GOT3 (cell line): ENCODE data around the gene ARHGEF4.

Experiments
- DNase-seq: peaks from one replicate; lab custom pipeline; 2025; ENCODE audit warnings: mixed read lengths; lab: John Stamatoyannopoulos, UW

The ARHGEF4 gene

DNA sequence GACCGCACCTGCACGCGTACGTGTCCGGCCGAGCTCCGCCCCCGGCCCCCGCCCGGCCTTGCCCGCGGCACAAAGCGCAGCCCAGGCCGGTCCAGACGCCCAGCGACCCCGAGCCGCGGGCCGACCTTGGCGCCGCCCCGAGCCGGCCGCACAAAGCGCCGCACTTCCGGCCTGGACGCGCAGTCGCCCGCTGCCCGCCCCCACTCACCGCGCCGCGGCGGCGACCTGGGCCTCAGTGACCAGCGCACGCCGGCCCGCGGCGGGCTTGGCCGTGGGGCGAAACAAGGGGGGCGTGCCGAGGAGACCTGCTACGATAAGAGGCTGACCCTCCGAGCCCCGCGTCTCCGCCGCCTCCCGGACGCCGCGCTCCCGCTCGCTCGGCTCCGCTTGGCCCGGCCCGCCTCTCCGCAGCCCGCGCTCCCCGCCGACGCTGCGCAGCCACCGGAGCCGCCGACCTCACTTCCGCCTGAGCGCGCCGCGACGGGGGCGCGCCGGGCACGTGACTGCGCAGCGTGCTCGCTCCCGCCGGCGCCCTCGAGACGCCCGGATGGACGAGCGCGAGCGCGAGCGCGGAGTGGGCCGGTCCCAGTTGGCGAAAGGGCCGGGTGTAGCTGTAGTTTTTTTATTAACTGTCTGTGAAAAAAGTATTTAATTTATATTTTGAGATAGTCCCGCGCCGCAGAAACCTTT is 256.4 kb downstream of the ARHGEF4 start, which contains the start of gene FAM168B:
Gene FAM168B (minus strand): TSS at position 455 of the 690 bp plus-strand sequence. CDS start 10,814 bp downstream, outside the sequence.
- DNase-seq: peak; percentile 59

DNA sequence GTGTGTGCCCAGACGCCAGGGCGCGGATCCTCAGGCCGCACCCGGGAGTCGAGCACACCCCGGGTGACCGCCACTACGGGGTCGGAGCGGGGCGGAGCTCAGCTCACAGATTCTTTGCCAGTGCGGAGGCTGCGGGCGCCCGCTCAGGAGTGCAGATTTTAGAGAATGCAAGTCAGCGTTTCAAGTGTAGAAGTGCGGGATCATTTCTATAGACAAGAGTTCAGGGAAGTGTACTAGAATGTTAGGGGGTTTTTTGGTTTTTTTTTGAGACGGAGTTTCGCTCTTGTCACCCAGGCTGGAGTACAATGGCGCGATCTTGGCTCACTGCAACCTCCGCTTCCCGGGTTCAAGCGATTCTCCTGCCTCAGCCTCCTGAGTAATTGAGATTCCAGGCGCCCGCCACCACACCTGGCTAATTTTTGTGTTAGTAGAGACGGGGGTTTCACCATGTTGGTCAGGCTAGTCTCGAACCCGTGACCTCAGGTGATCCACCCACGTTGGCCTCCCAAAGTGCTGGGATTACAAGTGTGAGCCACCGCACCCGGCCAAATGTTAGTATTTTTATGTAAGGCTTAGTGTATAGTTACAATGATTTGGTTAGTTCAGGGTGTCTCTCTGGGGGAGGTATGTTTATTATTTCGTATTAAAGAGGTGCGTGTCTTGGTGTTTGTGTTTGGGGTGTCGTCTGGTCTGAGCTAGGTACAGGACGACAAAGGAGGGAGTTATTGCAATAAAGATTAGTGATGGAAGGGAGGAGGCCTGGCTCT is 257.2 kb downstream of the ARHGEF4 start:
- peak; percentile 47 for DNase-seq

DNA sequence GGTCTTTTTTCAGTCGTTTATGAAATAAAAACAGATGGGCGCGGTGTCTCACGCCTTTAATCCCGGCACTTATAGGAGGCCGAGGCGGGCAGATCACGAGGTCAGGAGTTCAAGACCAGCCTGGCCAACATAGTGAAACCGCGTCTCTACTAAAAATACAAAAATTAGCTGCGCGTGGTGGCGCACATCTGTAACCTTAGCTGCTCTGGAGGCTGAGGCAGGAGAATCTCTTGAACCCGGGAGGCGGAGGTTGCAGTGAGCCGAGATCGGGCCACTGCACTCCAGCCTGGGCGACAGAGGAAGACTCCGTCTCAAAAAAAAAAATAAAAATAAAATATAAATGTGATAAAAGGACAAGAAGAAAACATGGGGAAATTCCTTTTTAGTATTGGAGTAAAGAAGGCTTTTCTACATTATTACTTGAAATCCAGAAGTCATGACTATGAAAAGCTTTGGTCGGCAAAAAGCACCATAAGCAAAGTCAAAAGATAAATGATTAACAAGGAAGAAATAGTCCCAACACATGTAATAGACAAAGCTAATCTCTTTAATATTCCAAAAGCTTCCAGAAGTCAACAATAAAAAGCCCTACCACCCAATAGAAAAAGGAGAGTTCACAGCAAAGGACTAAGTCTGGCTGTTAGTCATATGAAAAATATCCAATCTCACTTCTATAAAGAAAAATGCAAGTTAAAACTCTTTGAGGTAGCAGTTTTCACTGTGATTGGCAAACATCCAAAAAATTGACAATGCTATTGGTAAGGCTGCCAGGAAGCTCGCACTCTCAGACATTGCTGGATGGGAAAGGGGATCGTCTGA is 258.0 kb downstream of the ARHGEF4 start:
- DNase-seq: no peak
